Measurements from ENCODE around the gene DNAH6.
A peak's percentile ranks its signal among the peaks of the same experiment; 100 is the strongest.
"Not testable (repeated sequence)": the region's sequence is repeated elsewhere in the genome, so short reads cannot be mapped to it uniquely, and the experiment has no call there.

The DNAH6 gene

DNA sequence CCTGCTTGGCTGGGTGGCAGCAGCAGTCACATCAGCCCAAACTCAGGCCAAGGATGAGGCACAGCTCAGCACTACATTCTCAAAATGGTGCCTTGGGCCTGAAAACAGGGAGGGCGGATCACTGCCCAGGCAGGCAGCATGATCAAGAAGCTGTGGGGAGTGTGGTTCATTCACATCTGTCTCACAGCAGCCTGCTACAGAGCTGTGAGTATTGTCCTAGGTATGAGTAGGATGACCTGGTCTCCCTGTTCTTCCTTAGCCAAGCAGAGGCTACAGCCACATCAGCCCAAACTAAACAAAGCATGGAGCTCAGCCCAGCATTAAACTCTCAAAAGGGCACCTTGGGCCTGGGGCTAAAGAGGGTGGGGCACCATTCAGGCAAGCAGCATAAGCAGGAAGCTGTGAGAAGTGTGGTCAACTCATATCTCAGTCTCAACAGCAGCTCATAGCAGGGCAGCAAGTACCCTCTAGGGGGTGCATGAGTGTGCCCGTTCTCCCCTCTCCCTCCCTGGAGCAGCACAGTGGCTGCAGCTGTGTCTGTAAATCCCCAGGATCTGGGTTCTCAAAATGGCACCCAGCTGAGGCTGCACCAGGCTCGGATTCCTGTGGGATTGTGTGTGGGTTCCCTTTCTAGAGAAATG, 225.0 kb downstream of the DNAH6 start:
- Mint-ChIP-seq H3K27me3 (ENCODE audit: low read depth) (peaks cover 6% of the 10 kb centered on the region), H3K9me3 (peaks cover 19% of the 10 kb centered on the region), H3K4me3 (no peak overlapping the region), H3K36me3 (ENCODE audit: low read depth) (peaks cover 2% of the 10 kb centered on the region), H3K27ac (no peak overlapping the region), H3K4me1 (ENCODE audit: low read depth) (peaks cover 9% of the 10 kb centered on the region)

GRCh38 chr2:84748341-84748740, 232.0 kb downstream of the DNAH6 start:
- H3K4me3 Mint-ChIP-seq = no peak overlapping the region
- no peak overlapping the region for H3K27ac Mint-ChIP-seq
- H3K27me3 Mint-ChIP-seq (ENCODE audit: low read depth) = no peaks in the 10 kb centered on the region

DNA sequence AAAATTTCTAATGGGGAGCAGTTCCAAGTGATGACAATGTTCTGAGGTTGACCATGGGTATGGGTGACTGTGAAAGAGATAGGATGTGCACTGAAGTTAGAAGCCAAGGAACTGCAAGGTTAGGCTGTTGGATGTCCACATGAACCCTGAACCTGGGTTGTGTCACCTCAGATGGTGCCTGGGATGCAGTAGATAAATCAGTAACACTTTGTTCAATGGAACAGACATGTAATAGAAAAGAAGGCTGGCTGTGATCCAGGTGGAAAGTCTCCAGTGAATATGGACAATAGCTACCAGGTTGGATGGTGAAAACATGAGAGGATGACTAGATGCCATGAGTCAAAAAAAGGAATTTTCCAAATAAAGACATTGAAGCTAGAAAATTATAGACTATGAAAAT, 233.1 kb downstream of the DNAH6 start:
- Mint-ChIP-seq H3K36me3 (ENCODE audit: low read depth) (peaks cover 2% of the 10 kb centered on the region), H3K4me3 (no peak overlapping the region), H3K27ac (no peak overlapping the region), H3K27me3 (ENCODE audit: low read depth) (no peaks in the 10 kb centered on the region), H3K9me3 (peaks cover 7% of the 10 kb centered on the region), H3K4me1 (ENCODE audit: low read depth) (no peaks in the 10 kb centered on the region)

More at GRCh38 chr2:84748341-84748740, 232.0 kb downstream of the DNAH6 start:
- H3K4me1 Mint-ChIP-seq (ENCODE audit: low read depth) = no peaks in the 10 kb centered on the region
- H3K36me3 Mint-ChIP-seq (ENCODE audit: low read depth) = peaks cover 2% of the 10 kb centered on the region
- peaks cover 7% of the 10 kb centered on the region for H3K9me3 Mint-ChIP-seq

DNA sequence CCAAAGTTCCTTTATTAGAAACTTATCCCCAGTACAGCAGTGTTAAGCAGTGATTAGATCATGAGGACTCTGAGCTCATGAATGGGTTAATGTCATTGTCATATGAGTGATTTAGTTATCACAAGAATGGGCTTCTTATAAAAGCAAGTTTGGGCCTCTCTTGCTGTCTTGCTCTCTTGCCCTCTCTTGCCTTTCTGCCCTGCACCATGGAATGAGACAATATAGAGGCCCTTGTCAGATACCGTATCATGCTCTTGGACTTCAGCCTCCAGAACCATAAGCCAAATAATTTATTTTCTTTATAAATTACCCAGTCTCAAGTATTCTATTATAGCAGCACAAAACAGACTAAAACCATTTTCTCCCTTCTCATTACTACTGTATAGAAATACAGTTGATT, 238.8 kb downstream of the DNAH6 start:
- H3K4me1 Mint-ChIP-seq (ENCODE audit: low read depth) = peaks cover 4% of the 10 kb centered on the region
- H3K36me3 Mint-ChIP-seq (ENCODE audit: low read depth) = no peaks in the 10 kb centered on the region
- peaks cover 10% of the 10 kb centered on the region for H3K9me3 Mint-ChIP-seq
- H3K27ac Mint-ChIP-seq = no peak overlapping the region
- H3K27me3 Mint-ChIP-seq (ENCODE audit: low read depth) = no peaks in the 10 kb centered on the region
- no peak overlapping the region for H3K4me3 Mint-ChIP-seq

GRCh38 chr2:84757648-84758047, 241.3 kb downstream of the DNAH6 start:
- Mint-ChIP-seq H3K27ac (no peak overlapping the region), H3K9me3 (peaks cover 12% of the 10 kb centered on the region), H3K27me3 (ENCODE audit: low read depth) (no peaks in the 10 kb centered on the region), H3K36me3 (ENCODE audit: low read depth) (no peaks in the 10 kb centered on the region), H3K4me3 (no peak overlapping the region), H3K4me1 (ENCODE audit: low read depth) (peaks cover 4% of the 10 kb centered on the region)

GRCh38 chr2:84766791-84767190, 250.5 kb downstream of the DNAH6 start:
- peaks cover 13% of the 10 kb centered on the region for H3K27me3 Mint-ChIP-seq (ENCODE audit: low read depth)
- peaks cover 7% of the 10 kb centered on the region for H3K36me3 Mint-ChIP-seq (ENCODE audit: low read depth)
- H3K4me1 Mint-ChIP-seq (ENCODE audit: low read depth) = no peaks in the 10 kb centered on the region
- H3K9me3 Mint-ChIP-seq = peaks cover 9% of the 10 kb centered on the region
- H3K27ac Mint-ChIP-seq = no peak overlapping the region
- no peak overlapping the region for H3K4me3 Mint-ChIP-seq

- H3K36me3 Mint-ChIP-seq (ENCODE audit: low read depth) = peaks cover 10% of the 10 kb centered on the region
- H3K9me3 Mint-ChIP-seq = peaks cover 23% of the 10 kb centered on the region
- no peak overlapping the region for H3K27ac Mint-ChIP-seq
- H3K4me1 Mint-ChIP-seq (ENCODE audit: low read depth) = no peaks in the 10 kb centered on the region
- no peak overlapping the region for H3K4me3 Mint-ChIP-seq
- H3K27me3 Mint-ChIP-seq (ENCODE audit: low read depth) = peaks cover 13% of the 10 kb centered on the region
Observed at GRCh38 chr2:84768840-84769239, 252.5 kb downstream of the DNAH6 start.

- no peak overlapping the region for H3K27ac Mint-ChIP-seq
- no peak overlapping the region for H3K4me3 Mint-ChIP-seq
- H3K9me3 Mint-ChIP-seq = peaks cover 37% of the 10 kb centered on the region
- no peaks in the 10 kb centered on the region for H3K4me1 Mint-ChIP-seq (ENCODE audit: low read depth)
- H3K27me3 Mint-ChIP-seq (ENCODE audit: low read depth) = peaks cover 16% of the 10 kb centered on the region
- H3K36me3 Mint-ChIP-seq (ENCODE audit: low read depth) = peaks cover 12% of the 10 kb centered on the region
Observed at GRCh38 chr2:84770280-84770679, 254.0 kb downstream of the DNAH6 start.

GRCh38 chr2:84771251-84771650, 255.0 kb downstream of the DNAH6 start:
- H3K36me3 Mint-ChIP-seq (ENCODE audit: low read depth) = peaks cover 14% of the 10 kb centered on the region
- peaks cover 13% of the 10 kb centered on the region for H3K27me3 Mint-ChIP-seq (ENCODE audit: low read depth)
- no peak overlapping the region for H3K27ac Mint-ChIP-seq
- H3K9me3 Mint-ChIP-seq = peaks cover 47% of the 10 kb centered on the region
- no peak overlapping the region for H3K4me3 Mint-ChIP-seq
- H3K4me1 Mint-ChIP-seq (ENCODE audit: low read depth) = no peaks in the 10 kb centered on the region

- not testable (repeated sequence) for H3K4me1 Mint-ChIP-seq (ENCODE audit: low read depth); H3K27ac Mint-ChIP-seq; H3K27me3 Mint-ChIP-seq (ENCODE audit: low read depth); H3K4me3 Mint-ChIP-seq
- Mint-ChIP-seq H3K9me3 (peaks cover 59% of the 10 kb centered on the region), H3K36me3 (ENCODE audit: low read depth) (peaks cover 16% of the 10 kb centered on the region)
Observed at GRCh38 chr2:84773562-84773961, 257.3 kb downstream of the DNAH6 start.

DNA sequence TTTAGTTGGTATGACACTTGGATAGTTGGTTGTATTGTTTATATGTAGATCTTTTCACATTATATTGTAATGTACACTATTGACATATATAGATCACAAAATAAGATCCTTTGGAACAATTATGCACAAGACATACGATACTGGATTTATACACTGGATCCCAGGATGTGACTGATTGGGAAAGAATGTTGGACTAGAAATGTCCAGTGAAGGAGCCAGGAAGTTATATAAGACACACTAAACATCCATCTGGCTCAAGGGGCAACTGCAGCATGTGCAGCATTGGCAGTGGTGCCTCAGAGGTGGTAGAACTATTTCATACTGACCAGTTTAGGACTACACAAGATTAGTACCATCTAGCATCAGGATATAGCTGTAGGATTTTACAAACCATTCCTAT, 259.7 kb downstream of the DNAH6 start:
- peaks cover 23% of the 10 kb centered on the region for H3K36me3 Mint-ChIP-seq (ENCODE audit: low read depth)
- H3K4me3 Mint-ChIP-seq = no peak overlapping the region
- H3K9me3 Mint-ChIP-seq = peaks cover 66% of the 10 kb centered on the region
- H3K27me3 Mint-ChIP-seq (ENCODE audit: low read depth) = peaks cover 5% of the 10 kb centered on the region
- no peak overlapping the region for H3K27ac Mint-ChIP-seq
- H3K4me1 Mint-ChIP-seq (ENCODE audit: low read depth) = peaks cover 24% of the 10 kb centered on the region

DNA sequence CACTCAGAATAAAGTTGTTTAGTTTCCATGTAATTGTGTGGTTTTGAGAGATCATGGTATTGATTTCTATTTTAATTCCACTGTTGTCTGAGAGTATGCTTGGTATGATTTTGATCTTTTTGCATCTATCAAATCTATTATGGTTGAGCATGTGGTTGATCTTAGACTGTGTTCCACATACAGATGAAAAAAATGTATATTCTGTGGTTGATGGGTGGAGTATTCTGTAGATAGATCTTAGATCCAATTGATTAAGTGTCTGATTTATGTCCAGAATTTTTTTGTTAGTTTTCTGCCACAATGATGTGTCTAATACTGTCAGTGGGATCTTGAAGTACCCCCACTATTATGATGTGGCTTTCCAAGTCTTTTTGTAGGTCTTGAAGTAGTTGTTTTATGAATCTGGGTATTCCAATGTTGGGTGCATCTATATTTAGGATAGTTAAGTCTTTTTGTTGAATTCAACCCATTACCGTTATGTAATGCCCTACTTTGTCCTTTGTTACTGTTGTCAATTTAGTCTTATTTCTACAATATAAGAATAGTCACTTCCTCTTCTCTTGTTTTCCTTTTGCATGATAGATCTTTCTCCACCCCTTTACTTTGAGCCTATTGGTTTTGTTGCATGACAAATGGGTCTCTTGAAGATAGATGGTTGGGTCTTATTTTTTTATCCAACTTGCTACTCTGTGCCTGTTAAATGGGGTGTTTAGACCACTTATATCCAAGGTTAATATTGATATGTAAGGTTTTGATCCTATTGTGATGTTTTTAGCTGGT, 262.8 kb downstream of the DNAH6 start:
- Mint-ChIP-seq H3K9me3 (peaks cover 45% of the 10 kb centered on the region), H3K36me3 (ENCODE audit: low read depth) (peaks cover 17% of the 10 kb centered on the region), H3K4me1 (ENCODE audit: low read depth) (peaks cover 51% of the 10 kb centered on the region), H3K27ac (peak overlapping the region; percentile 21), H3K27me3 (ENCODE audit: low read depth) (peaks cover 5% of the 10 kb centered on the region), H3K4me3 (no peak overlapping the region)

DNA sequence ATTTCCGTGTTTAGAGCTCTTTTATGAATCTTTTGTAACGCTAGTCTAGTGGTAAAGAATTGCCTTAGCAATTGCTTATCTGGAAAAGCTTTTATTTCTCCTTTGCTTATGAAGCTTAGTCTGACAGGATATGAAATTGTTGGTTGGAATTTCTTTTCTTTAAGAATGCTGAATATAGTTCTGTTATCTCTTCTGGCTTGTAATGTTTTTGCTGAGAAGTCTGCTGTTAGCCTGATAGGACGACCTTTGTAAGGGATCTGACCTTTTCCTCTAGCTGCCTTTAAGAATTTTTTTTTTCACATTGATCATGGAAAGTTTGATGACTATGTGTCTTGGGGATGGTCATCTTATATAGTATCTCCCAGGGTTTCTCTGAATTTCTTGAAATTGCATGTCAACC, 263.5 kb downstream of the DNAH6 start:
- Mint-ChIP-seq H3K4me3 (no peak overlapping the region), H3K27ac (no peak overlapping the region), H3K36me3 (ENCODE audit: low read depth) (peaks cover 20% of the 10 kb centered on the region), H3K9me3 (peaks cover 42% of the 10 kb centered on the region), H3K27me3 (ENCODE audit: low read depth) (peaks cover 3% of the 10 kb centered on the region), H3K4me1 (ENCODE audit: low read depth) (peaks cover 56% of the 10 kb centered on the region)

GRCh38 chr2:84781942-84782716, 265.8 kb downstream of the DNAH6 start:
- Mint-ChIP-seq H3K27me3 (ENCODE audit: low read depth) (no peaks in the 10 kb centered on the region), H3K27ac (peak overlapping the region; percentile 91), H3K9me3 (peaks cover 20% of the 10 kb centered on the region), H3K36me3 (ENCODE audit: low read depth) (peaks cover 18% of the 10 kb centered on the region), H3K4me1 (ENCODE audit: low read depth) (peaks cover 57% of the 10 kb centered on the region), H3K4me3 (peak overlapping the region; percentile 42)

All from T-helper 1 cell treated with Interleukin-12 subunit alpha and Interleukin-12 subunit beta and Interleukin-4 antibody, amounts not matched to agents 30 μg/mL and 1 μg/mL, for 36 hours (primary cell).